HepG2 (cell line): ENCODE results near the gene MTHFR. TPM values are rescaled to one million over a fixed set of nuclear protein-coding genes. Genes with fewer than 3 reads are reported as not detected.

Experiments used
- MAFF ChIP-seq: IDR thresholded peaks from 2 replicates; pipeline ENCODE4 v1.6.1; 2011; ENCODE audit warnings: low read depth, low read length, improper control_type of control experiment
- TSC22D2 ChIP-seq: sonication (generic); formaldehyde crosslinking; IDR thresholded peaks from 2 replicates; pipeline ENCODE4 v1.5.1; 2020; ENCODE audit warnings: missing genetic modification reagents, mild to moderate bottlenecking, borderline replicate concordance
- ZNF382 ChIP-seq: sonication (generic); formaldehyde crosslinking; IDR thresholded peaks from 2 replicates; pipeline ENCODE4 v1.5.0; 2020; ENCODE audit warnings: missing genetic modification reagents, mild to moderate bottlenecking, borderline replicate concordance
- polyA plus RNA-seq, 8 experiments: library from polyadenylated mRNA; depleted of rRNA in 3 of 8; stranded (reverse) in 7 of 8; unstranded in 1 of 8; fragments of >200 nt; fragmentation: Illumina TruSeq in 4 of 8; extraction: Trizol in 4 of 8; gene quantifications; 2 replicates each; pipeline versions ENCODE4 v1.2.1 to v1.2.3, GENCODE V29; 2011 to 2016; ENCODE audit warnings: low read depth in 4 of 8, missing spikeins in 1 of 8, mixed read lengths in 1 of 8; ENCODE audit not compliant: insufficient read depth in 1 of 8
- total RNA-seq, 5 experiments: library from RNA; depleted of rRNA; stranded (reverse); fragments of >200 nt; fragmentation: Illumina TruSeq; extraction: Trizol; gene quantifications; 2 replicates each; pipeline ENCODE4 v1.2.3, GENCODE V29; 2016; ENCODE audit warnings: low read depth in 1 of 5
- TF ChIP-seq, protein P1 (sequence below): IDR thresholded peaks from 2 replicates; pipeline ENCODE4 v1.6.1; 2016; ENCODE audit warnings: low read depth, missing genetic modification reagents, missing compliant biosample characterization
- TF ChIP-seq, protein P2 (sequence below): sonication (generic); formaldehyde crosslinking; IDR thresholded peaks from 2 replicates; pipeline ENCODE4 v1.4.0; 2020; ENCODE audit warnings: missing genetic modification reagents
- TF ChIP-seq, protein P3 (sequence below): sonication (generic); formaldehyde crosslinking; IDR thresholded peaks from 2 replicates; pipeline ENCODE4 v1.4.0; 2020; ENCODE audit warnings: missing genetic modification reagents
- TF ChIP-seq, protein P4 (sequence below): sonication (generic); formaldehyde crosslinking; IDR thresholded peaks from 2 replicates; pipeline ENCODE4 v1.8.0; 2022; ENCODE audit warnings: missing genetic modification reagents, mild to moderate bottlenecking, moderate library complexity, borderline replicate concordance

The MTHFR gene
- total and polyA plus RNA-seq, 2 of the 13 experiments (the other 11 are each of a cell fraction or from before 2014, with no cell fraction given) = 3.8 to 8.2 TPM

DNA sequence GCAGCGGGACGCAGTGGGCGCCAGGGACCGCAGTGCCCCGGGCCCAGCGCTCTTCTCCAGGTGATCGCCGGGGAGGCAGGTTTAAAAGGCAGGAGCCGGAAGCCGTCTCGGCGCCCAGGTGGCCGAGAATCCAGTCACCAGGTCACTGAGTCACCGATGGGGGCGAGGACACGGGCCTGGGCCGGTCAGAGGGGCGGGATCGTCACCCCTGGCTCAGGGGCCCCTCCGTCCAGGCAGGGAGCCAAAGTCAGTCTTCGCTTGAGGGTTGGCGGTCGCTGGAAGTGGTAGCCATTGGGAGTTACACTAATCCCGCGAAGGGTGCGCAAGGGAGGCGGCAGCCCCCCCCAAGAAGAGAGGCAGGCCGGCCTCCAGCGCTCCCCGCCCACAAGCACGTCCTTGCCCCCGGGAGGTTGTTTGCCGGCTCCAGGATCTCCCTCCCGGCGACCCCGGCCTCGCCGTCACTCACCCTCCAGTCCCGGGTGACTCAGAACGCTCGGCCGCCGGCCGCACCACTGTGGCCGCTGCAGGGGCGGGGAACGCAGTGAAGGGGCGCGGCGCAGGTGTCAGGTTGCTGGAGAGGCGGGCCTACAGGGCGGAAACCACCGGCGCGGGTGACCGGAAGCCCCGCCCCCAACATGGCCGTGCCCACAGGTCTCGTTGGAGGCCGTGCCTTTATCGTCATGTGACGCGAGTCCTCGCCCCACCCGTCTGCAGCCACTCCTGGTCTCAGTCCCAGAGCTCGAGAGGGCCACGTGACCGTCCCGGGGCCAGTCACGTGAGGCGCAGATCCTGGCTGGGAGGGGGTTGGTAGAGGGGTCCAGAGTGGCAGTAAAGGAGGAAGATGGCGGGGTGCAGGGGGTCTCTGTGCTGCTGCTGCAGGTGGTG is at the start of gene MTHFR, which contains the start of gene CLCN6 (continued):
- TF ChIP-seq, protein P1, sequence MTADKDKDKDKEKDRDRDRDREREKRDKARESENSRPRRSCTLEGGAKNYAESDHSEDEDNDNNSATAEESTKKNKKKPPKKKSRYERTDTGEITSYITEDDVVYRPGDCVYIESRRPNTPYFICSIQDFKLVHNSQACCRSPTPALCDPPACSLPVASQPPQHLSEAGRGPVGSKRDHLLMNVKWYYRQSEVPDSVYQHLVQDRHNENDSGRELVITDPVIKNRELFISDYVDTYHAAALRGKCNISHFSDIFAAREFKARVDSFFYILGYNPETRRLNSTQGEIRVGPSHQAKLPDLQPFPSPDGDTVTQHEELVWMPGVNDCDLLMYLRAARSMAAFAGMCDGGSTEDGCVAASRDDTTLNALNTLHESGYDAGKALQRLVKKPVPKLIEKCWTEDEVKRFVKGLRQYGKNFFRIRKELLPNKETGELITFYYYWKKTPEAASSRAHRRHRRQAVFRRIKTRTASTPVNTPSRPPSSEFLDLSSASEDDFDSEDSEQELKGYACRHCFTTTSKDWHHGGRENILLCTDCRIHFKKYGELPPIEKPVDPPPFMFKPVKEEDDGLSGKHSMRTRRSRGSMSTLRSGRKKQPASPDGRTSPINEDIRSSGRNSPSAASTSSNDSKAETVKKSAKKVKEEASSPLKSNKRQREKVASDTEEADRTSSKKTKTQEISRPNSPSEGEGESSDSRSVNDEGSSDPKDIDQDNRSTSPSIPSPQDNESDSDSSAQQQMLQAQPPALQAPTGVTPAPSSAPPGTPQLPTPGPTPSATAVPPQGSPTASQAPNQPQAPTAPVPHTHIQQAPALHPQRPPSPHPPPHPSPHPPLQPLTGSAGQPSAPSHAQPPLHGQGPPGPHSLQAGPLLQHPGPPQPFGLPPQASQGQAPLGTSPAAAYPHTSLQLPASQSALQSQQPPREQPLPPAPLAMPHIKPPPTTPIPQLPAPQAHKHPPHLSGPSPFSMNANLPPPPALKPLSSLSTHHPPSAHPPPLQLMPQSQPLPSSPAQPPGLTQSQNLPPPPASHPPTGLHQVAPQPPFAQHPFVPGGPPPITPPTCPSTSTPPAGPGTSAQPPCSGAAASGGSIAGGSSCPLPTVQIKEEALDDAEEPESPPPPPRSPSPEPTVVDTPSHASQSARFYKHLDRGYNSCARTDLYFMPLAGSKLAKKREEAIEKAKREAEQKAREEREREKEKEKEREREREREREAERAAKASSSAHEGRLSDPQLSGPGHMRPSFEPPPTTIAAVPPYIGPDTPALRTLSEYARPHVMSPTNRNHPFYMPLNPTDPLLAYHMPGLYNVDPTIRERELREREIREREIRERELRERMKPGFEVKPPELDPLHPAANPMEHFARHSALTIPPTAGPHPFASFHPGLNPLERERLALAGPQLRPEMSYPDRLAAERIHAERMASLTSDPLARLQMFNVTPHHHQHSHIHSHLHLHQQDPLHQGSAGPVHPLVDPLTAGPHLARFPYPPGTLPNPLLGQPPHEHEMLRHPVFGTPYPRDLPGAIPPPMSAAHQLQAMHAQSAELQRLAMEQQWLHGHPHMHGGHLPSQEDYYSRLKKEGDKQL (CRISPR knock-in tag) = peak; percentile 46; the same call in 1 of the 2 replicates
- TF ChIP-seq, protein P2, sequence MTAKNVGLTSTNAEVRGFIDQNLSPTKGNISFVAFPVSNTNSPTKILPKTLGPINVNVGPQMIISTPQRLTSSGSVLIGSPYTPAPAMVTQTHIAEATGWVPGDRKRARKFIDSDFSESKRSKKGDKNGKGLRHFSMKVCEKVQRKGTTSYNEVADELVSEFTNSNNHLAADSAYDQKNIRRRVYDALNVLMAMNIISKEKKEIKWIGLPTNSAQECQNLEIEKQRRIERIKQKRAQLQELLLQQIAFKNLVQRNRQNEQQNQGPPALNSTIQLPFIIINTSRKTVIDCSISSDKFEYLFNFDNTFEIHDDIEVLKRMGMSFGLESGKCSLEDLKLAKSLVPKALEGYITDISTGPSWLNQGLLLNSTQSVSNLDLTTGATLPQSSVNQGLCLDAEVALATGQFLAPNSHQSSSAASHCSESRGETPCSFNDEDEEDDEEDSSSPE = peak; percentile 54
- no peak for TF ChIP-seq ZNF382 (CRISPR knock-in tag)
- no peak for TF ChIP-seq MAFF
- TF ChIP-seq TSC22D2 = peak; percentile 46; the same call in 1 of the 2 replicates
- TF ChIP-seq, protein P3, sequence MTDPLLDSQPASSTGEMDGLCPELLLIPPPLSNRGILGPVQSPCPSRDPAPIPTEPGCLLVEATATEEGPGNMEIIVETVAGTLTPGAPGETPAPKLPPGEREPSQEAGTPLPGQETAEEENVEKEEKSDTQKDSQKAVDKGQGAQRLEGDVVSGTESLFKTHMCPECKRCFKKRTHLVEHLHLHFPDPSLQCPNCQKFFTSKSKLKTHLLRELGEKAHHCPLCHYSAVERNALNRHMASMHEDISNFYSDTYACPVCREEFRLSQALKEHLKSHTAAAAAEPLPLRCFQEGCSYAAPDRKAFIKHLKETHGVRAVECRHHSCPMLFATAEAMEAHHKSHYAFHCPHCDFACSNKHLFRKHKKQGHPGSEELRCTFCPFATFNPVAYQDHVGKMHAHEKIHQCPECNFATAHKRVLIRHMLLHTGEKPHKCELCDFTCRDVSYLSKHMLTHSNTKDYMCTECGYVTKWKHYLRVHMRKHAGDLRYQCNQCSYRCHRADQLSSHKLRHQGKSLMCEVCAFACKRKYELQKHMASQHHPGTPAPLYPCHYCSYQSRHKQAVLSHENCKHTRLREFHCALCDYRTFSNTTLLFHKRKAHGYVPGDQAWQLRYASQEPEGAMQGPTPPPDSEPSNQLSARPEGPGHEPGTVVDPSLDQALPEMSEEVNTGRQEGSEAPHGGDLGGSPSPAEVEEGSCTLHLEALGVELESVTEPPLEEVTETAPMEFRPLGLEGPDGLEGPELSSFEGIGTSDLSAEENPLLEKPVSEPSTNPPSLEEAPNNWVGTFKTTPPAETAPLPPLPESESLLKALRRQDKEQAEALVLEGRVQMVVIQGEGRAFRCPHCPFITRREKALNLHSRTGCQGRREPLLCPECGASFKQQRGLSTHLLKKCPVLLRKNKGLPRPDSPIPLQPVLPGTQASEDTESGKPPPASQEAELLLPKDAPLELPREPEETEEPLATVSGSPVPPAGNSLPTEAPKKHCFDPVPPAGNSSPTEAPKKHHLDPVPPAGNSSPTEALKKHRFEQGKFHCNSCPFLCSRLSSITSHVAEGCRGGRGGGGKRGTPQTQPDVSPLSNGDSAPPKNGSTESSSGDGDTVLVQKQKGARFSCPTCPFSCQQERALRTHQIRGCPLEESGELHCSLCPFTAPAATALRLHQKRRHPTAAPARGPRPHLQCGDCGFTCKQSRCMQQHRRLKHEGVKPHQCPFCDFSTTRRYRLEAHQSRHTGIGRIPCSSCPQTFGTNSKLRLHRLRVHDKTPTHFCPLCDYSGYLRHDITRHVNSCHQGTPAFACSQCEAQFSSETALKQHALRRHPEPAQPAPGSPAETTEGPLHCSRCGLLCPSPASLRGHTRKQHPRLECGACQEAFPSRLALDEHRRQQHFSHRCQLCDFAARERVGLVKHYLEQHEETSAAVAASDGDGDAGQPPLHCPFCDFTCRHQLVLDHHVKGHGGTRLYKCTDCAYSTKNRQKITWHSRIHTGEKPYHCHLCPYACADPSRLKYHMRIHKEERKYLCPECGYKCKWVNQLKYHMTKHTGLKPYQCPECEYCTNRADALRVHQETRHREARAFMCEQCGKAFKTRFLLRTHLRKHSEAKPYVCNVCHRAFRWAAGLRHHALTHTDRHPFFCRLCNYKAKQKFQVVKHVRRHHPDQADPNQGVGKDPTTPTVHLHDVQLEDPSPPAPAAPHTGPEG (CRISPR knock-in tag) = peak; percentile 46; the same call in 1 of the 2 replicates
- TF ChIP-seq, protein P4, sequence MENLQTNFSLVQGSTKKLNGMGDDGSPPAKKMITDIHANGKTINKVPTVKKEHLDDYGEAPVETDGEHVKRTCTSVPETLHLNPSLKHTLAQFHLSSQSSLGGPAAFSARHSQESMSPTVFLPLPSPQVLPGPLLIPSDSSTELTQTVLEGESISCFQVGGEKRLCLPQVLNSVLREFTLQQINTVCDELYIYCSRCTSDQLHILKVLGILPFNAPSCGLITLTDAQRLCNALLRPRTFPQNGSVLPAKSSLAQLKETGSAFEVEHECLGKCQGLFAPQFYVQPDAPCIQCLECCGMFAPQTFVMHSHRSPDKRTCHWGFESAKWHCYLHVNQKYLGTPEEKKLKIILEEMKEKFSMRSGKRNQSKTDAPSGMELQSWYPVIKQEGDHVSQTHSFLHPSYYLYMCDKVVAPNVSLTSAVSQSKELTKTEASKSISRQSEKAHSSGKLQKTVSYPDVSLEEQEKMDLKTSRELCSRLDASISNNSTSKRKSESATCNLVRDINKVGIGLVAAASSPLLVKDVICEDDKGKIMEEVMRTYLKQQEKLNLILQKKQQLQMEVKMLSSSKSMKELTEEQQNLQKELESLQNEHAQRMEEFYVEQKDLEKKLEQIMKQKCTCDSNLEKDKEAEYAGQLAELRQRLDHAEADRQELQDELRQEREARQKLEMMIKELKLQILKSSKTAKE = peak; percentile 92
